Activated naive CD4-positive, alpha-beta T cell treated with Interleukin-2 at 50 U/mL for 16 hours (primary cell): ENCODE data around the gene HIGD1B.

ENCODE experiments used
- DNase-seq: peaks from one replicate; pipeline ENCODE4 v3.0.0-alpha.2; 2020

Gene HIGD1B

DNA sequence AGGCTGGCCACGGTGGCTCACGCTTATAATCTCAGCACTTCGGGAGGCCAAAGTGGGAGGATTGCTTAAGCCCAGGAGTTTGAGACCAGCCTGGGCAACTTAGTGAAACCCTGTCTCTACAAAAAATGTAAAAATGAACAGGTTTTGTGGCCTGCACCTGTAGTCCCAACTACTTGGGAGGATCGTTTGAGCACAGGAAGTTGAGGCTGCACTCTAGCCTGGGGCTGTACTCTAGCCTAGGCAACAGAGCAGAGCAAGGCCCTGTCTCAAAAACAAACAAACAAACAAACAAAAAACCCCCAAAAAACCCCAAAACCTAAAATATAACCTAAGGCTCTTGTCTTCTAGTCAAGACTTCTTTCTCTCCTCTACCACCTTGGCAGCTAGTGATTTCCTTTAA lies 7.4 kb upstream of the HIGD1B start:
- no peak for DNase-seq

- DNase-seq = no peak
Observed at GRCh38 chr17:44840936-44841335, 6.7 kb upstream of the HIGD1B start.

GRCh38 chr17:44842748-44843147 lies 4.9 kb upstream of the HIGD1B start:
- no peak for DNase-seq

DNA sequence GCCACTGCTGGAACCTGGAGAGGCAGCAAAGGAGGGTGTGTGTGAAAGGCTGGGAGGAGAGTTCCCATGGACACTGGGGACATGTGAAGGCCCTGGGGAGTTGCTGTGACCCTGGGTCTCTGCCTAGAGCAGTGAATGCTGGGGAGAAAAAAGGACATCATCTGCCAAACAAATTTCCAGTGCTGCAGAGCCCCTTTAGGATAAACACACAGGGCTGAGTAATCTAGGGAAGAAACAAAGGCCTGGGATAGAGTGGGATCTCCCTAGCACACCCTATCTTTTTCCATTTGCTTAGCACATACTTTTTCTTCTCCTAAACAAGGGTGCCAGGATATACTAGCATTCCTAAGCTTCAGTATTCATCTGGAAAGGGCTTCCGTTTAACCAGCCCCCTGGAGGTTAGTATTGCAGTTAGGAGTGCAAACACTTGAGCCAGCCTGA lies 3.3 kb upstream of the HIGD1B start:
- DNase-seq = no peak

GRCh38 chr17:44846206-44846605 lies 1.5 kb upstream of the HIGD1B start:
- DNase-seq = no peak

DNA sequence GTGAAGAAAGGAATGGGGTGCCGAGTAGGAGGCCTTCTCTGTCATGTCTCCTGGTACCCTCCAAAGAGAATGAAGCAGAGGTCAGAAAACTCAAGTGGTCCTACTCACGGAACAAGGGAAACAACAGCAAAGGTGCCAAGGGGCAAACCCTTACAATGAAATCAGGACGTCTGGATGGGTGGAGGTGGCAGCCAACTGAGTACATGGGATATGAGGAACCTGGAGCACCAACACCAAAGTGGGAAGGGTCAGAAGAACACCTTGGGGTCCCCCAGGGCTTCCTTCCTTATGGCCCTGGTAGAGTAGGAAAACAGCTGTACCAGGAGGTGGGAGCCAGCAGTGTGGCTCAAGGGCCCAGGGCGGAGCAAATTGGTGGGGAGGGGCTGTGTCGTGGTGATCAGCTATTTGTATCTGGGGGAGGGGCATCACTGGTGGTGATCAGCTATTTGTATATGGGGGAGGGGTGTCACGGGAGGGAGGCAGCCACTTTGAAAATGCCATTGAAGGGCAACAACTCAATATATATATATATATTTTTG lies 643 bp downstream of the HIGD1B start:
- DNase-seq = no peak

- DNase-seq = no peak
Observed at GRCh38 chr17:44848961-44849489, 1.3 kb downstream of the HIGD1B start.

DNA sequence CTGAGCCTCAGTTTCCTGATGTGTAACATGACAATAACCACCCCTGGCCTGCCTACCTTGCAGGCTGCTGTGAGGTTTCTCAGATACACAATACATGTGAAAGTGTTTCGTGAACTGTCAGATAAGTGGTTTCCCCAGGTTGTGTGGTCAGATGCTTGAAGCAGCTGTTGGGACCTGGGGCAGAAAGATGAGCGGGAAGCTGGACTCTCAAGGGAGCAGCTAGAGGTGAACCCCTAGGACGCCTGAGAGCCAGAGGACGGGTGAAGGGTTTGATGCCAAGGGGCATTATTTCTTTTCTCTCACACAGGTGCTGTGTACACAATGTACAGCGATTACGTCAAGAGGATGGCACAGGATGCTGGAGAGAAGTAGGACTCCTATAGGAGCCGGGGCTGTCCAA lies 2.3 kb downstream of the HIGD1B start:
- no peak for DNase-seq

DNA sequence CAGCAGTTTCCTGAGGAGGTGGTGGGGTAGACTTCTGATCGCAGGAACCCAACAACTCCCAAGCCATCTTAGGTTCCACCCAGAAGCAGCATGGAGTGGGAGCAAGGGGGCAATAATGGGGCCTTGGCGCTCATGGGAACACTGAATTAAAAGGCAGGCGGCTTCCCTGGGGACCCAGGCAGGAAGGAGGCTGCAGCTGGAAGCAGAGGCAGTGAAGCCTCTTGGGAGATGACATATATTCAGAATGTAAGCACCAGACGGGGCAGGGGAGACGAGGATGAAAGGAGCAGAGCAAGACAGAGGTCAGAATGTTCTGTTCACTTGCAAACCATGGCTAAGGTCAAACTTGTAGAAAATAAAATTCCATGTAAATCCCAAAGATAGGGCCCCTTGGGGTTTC lies 2.9 kb downstream of the HIGD1B start:
- DNase-seq = no peak

DNA sequence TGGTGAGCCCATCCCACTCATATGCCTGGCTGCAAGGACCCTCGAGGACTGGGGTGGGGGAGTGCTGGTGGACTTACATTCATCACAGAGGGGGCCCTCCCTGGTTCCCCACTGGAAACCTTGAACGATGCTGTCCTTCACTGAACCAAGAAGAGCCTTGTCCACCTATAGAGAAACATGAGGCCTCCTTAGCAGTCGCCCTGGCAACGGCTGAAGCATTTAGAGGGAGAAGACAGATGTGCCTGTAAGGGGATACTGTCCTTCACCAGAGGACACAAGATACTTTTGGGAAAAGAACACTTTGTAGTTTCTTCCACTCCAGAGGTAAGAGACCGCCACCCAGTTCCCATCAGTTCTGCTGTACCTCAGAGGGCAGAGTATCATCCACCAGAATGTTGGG lies 6.5 kb downstream of the HIGD1B start:
- no peak for DNase-seq

DNA sequence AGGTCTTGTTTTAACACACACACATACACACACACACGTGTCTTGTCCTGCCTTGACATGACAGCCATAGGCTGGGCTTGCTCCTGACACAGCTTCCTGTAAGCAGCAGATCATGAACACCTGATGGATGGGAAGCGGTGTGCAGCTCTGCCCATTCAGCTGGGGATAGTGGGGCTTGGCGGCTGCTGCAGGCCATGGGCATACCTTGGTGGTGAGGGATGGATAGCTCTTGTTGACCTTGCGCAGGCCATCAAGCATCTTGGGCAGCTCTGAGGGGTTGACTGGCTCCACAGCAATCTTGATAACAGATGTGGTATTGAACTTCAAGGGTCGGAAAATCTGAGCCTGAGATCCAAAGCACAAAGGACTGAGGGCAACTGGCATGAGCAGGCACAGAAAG lies 12.0 kb downstream of the HIGD1B start:
- no peak for DNase-seq

DNA sequence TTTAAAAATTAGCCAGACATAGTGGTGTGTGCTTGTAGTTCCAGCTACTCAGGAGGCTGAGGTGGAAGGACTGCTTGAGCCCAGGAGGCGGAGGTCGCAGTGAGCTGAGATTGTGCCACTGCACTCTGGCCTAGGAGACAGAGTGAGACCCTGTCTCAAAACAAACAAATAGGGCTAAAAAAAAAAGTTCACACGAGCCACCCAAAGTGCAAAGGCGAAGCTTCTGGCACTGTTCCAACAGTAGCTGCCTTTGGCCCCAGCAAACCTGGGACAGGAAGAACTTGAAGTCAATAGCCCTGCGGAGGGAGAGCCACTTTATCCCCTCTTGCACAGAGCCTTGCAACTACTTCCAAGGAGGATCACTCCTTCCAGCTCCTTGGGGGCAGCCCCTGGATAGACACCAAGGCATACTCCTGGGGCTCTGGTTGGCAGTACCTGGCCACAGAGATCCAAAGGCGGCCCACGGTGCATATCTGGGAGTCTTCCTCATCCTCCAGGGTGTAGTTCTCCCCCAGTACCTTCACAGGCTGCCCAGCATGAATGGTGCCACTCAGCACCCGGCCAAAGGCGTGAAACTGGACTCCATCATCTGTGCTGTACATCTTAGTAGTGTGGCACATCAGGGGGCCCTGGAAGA lies 14.7 kb downstream of the HIGD1B start:
- no peak for DNase-seq

DNA sequence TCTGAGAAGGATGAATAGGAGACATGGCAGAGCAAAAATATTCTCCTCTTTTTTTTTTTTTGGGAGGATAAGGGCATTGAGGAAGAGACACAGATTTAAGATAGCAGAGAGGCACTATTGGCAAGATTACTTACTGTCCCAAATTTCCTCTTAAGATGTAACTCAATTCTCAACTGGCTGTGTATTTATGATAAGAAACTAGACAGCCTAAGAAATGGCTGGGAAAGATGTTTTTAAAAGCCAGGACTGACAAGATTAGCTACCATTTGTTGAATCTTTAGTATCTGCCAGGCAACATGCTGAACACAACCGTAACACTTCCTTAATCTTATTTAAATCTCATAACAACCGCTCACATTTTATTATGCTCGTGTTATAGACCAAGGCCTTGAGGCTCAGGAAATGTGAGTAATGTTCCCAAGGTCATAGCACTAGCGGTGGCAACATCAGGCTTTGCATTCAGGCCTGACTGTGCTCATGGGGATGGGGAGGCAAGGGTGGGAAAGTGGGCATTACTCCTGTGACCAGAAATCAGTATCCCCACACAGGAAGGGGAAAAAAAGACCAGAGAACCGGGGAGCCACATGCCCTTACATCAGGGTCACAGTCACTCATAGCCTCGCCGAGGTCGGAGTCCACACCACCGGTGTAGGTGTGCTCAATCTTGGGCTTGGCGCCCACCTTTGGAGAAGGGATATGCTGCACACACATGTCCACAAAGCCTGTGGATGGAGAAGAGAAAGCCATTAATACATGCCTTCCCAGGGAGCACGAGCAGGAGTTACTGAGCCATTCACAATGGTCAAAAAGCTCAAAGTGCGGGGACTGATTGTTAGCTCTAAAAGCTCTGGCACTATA lies 15.6 kb downstream of the HIGD1B start:
- no peak for DNase-seq

- no peak for DNase-seq
Observed at GRCh38 chr17:44864831-44865230, 17.1 kb downstream of the HIGD1B start.

DNA sequence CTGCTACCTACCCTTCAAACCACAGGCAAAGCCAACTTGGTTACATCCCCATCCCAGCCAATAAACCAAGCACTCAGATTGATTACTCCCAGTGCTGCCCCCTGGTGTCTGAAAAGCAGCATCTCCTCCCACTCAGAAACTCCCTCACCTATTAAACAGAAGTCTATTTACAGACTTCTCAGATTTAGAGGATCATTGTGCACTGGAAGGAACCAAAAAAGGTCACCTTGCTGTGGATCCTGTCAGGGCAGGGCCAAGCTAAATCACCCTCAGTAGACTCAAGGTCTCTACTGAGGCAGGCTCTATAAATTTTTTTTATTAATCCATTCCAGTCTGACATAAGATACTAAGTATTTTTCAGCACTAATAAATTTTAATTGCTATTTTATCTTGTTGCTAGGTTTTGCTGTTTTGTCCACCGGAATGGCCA lies 17.6 kb downstream of the HIGD1B start:
- DNase-seq = peak; percentile 67

GRCh38 chr17:44865931-44866330 lies 18.2 kb downstream of the HIGD1B start:
- DNase-seq = no peak

- no peak for DNase-seq
Observed at GRCh38 chr17:44867841-44868240, 20.2 kb downstream of the HIGD1B start.

DNA sequence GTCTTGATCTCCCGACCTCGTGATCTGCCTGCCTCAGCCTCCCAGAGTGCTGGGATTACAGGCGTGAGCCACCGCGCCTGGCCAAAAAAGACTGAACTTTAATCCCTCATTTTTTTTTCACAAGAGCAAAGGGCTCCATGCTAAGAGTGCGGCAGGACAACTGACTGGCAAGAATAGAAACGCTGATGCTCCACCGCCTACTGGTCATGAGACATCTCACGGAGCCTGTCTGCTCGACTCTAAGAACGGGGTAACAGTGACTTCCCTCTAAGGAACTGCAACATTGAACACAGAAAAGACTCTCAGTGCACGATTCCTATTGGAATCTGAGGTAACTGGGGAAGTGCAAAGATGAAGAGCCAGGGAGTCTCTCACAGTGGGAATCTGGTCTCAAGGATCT lies 23.9 kb downstream of the HIGD1B start:
- no peak for DNase-seq

DNA sequence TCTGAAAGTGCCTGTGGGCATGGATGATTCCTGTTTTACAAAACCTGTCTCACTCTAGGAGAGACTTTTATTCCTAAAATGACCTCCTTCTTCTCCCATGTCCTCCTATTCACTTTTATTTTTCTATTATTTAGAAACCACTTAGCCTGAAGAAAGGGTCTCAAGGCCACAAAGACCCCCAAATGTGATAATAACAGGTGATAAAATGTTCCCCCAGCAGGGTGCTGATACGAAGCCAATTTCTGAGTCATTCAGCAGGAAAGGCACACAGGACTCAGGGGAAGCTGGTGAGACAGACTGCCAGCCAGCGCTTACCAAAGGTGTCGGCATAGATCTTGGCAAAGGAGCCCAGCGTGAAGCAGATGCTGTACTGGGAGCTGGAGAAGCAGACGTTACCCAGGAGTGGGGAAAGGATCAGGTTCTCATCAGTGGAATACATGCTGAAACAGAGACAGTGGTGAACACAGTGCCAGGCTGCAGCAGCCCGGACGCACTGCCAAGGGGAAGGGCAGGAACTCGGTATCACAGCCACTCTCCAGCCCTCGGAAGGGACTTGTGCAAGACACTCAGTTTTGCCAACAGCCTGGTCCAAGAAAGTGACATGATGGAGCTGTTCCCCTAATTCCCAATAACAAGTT lies 24.6 kb downstream of the HIGD1B start:
- no peak for DNase-seq

GRCh38 chr17:44875761-44876160 lies 28.1 kb downstream of the HIGD1B start:
- no peak for DNase-seq

GRCh38 chr17:44877121-44877520 lies 29.4 kb downstream of the HIGD1B start:
- DNase-seq = no peak

GRCh38 chr17:44878627-44879221 lies 31.0 kb downstream of the HIGD1B start:
- DNase-seq = peak; percentile 15

GRCh38 chr17:44879376-44879775 lies 31.7 kb downstream of the HIGD1B start:
- DNase-seq = no peak
